Smooth muscle cell (in vitro differentiated cells): Measurements from ENCODE around the gene ZNF728. TPM values are rescaled to one million over a fixed set of nuclear protein-coding genes. Genes with fewer than 3 reads are reported as not detected.
"Not testable (repeated sequence)": the region's sequence is repeated elsewhere in the genome, so short reads cannot be mapped to it uniquely, and the experiment has no call there.

Experiments
- DNase-seq: peaks from one replicate; lab custom pipeline; 2025; ENCODE audit not compliant: unreplicated experiment; lab: John Stamatoyannopoulos, UW
- H2AFZ ChIP-seq: fragments of 200-600 bp; sonication (generic); 2 replicates; pipeline ENCODE4 v1.6.0; 2016; ENCODE audit warnings: antibody characterized with exemption, low read depth, mild to moderate bottlenecking
- H3F3A ChIP-seq: fragments of 200-600 bp; sonication (generic); 2 replicates; pipeline ENCODE4 v1.6.0; 2017; ENCODE audit warnings: antibody characterized with exemption, low read depth
- H3K27ac ChIP-seq: fragments of 200-600 bp; sonication (generic); 2 replicates; pipeline ENCODE4 v1.5.1; 2016; ENCODE audit warnings: low read depth, mild to moderate bottlenecking
- H3K27me3 ChIP-seq: fragments of 200-600 bp; sonication (generic); 2 replicates; pipeline ENCODE4 v1.6.1; 2016; ENCODE audit warnings: low read depth, mild to moderate bottlenecking
- H3K36me3 ChIP-seq: fragments of 200-600 bp; sonication (generic); 2 replicates; pipeline ENCODE4 v1.5.1; 2016; ENCODE audit warnings: low read depth
- H3K4me1 ChIP-seq: fragments of 200-600 bp; sonication (generic); 2 replicates; pipeline ENCODE4 v1.5.1; 2016; ENCODE audit warnings: low read depth
- H3K4me2 ChIP-seq: fragments of 200-600 bp; sonication (generic); 2 replicates; pipeline ENCODE4 v1.6.0; 2016; ENCODE audit warnings: mild to moderate bottlenecking
- H3K4me3 ChIP-seq: fragments of 200-600 bp; sonication (generic); 2 replicates; pipeline ENCODE4 v1.5.1; 2016; ENCODE audit warnings: mild to moderate bottlenecking
- H3K79me2 ChIP-seq: fragments of 200-600 bp; sonication (generic); 2 replicates; pipeline ENCODE4 v1.6.0; 2016; ENCODE audit warnings: low read depth, mild to moderate bottlenecking
- H3K9ac ChIP-seq: fragments of 200-600 bp; sonication (generic); 2 replicates; pipeline ENCODE4 v1.6.0; 2016; ENCODE audit warnings: low read depth
- H3K9me3 ChIP-seq: fragments of 200-600 bp; sonication (generic); replicated peaks from 2 replicates; pipeline ENCODE4 v1.5.1; 2016; ENCODE audit warnings: low read depth
- H4K20me1 ChIP-seq: fragments of 200-600 bp; sonication (generic); 2 replicates; pipeline ENCODE4 v1.6.0; 2016; ENCODE audit warnings: low read depth
- WGBS: methylation state at CpG from one replicate; pipeline ENCODE4 v1.1.7; 2016; ENCODE audit warnings: low lambda C conversion rate; 5-methylcytosine and 5-hydroxymethylcytosine counted together
- polyA plus RNA-seq: library from polyadenylated mRNA; unstranded; fragments of >200 nt; fragmentation: Nextera tagmentation; extraction: Ambion mirVana; gene quantifications from 2 replicates; pipeline ENCODE4 v1.2.1, GENCODE V29; 2016
- total RNA-seq: library from RNA; depleted of rRNA; stranded (reverse); fragments of >200 nt; gene quantifications from 2 replicates; pipeline ENCODE4 v1.2.3, GENCODE V29; 2014
- TF ChIP-seq, protein P1 (sequence below): fragments of 200-600 bp; sonication (generic); IDR thresholded peaks from 2 replicates; pipeline ENCODE4 v1.5.1; 2017; ENCODE audit warnings: borderline replicate concordance, mild to moderate bottlenecking, antibody characterized with exemption; ENCODE audit not compliant: insufficient read depth, poor library complexity, severe bottlenecking

ZNF728 gene
- total and polyA plus RNA-seq, 2 experiments from 2014 or later, result not detected

DNA sequence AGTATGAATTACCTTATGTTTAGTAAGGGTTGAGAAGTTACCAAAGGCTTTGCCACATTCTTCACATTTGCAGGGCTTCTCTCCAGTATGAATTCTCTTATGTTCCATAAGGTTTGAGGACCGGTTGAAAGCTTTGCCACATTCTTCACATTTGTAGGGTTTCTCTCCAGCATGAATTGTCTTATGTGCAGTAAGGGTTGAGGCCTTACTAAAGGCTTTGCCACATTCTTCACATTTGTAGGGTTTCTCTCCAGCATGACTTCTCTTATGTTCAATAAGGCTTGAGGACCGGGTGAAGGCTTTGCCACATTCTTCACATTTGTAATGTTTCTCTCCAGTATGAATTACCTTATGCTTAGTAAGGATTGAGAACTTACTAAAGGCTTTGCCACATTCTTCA is 26.7 kb downstream of the ZNF728 start:
- no peak overlapping the region for H3K9ac ChIP-seq
- H3F3A ChIP-seq, result no peaks in the 10 kb centered on the region
- no peak overlapping the region for H3K27ac ChIP-seq
- no peaks in the 10 kb centered on the region for H3K36me3 ChIP-seq
- H2AFZ ChIP-seq, result no peak overlapping the region
- H3K4me3 ChIP-seq, result no peak overlapping the region
- DNase-seq, result no peak
- 96% methylated on average over 2 of the region's 2 CpGs for WGBS
- no peaks in the 10 kb centered on the region for H4K20me1 ChIP-seq
- peaks cover 40% of the 10 kb centered on the region for H3K9me3 ChIP-seq
- no peaks in the 10 kb centered on the region for H3K79me2 ChIP-seq
- H3K4me1 ChIP-seq, result no peaks in the 10 kb centered on the region
- no peaks in the 10 kb centered on the region for H3K27me3 ChIP-seq
- H3K4me2 ChIP-seq, result no peak overlapping the region
- TF ChIP-seq, protein P1, sequence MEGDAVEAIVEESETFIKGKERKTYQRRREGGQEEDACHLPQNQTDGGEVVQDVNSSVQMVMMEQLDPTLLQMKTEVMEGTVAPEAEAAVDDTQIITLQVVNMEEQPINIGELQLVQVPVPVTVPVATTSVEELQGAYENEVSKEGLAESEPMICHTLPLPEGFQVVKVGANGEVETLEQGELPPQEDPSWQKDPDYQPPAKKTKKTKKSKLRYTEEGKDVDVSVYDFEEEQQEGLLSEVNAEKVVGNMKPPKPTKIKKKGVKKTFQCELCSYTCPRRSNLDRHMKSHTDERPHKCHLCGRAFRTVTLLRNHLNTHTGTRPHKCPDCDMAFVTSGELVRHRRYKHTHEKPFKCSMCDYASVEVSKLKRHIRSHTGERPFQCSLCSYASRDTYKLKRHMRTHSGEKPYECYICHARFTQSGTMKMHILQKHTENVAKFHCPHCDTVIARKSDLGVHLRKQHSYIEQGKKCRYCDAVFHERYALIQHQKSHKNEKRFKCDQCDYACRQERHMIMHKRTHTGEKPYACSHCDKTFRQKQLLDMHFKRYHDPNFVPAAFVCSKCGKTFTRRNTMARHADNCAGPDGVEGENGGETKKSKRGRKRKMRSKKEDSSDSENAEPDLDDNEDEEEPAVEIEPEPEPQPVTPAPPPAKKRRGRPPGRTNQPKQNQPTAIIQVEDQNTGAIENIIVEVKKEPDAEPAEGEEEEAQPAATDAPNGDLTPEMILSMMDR, result no peak

DNA sequence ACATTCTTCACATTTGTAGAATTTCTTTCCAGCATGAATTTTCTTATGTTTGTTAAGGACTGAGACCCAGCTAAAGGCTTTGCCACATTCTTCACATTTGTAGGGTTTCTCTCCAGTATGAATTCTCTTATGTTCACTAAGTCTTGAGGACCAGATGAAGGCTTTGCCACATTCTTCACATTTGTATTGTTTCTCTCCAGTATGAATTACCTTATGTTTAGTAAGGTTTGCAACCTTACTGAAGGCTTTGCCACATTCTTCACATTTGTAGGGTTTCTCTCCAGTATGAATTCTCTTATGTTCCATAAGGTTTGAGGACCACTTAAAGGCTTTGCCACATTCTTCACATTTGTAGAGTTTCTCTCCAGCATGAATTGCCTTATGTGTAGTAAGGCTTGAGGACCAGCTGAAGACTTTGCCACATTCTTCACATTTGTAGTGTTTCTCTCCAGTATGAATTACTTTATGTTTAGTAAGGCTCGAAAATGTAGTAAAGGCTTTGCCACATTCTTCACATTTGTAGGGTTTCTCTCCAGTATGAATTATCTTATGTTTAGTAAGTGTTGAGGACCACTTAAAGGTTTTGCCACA is 27.3 kb downstream of the ZNF728 start:
- H3K4me1 ChIP-seq, H4K20me1 ChIP-seq, H3F3A ChIP-seq, H3K4me2 ChIP-seq, DNase-seq, H3K79me2 ChIP-seq, H3K36me3 ChIP-seq, H3K27me3 ChIP-seq, H3K9ac ChIP-seq, H2AFZ ChIP-seq, H3K4me3 ChIP-seq, H3K27ac ChIP-seq: not testable (repeated sequence)
- WGBS, result 75% methylated on average over 1 of the region's 1 CpG
- H3K9me3 ChIP-seq, result peaks cover 40% of the 10 kb centered on the region

DNA sequence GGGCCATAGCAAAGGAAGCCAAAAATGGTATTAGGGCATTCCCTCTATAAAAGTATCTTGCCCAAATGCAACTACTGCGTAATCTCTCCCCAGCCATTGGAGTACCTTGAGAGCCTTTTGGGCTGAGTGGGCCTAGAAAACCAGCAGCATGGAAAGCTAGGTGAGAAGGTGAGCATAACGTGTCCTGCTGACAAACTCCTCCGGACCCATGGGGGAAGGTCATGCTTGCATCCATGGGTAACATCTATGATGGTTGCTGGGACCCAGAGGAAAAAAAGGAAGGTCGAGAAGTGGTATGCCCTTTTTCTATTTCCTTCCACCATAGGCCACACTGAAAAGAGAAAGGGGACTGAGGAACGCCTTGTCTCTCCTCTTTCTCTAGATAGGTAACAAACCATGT is 57.4 kb downstream of the ZNF728 start:
- H3K9me3 ChIP-seq, result peaks cover 22% of the 10 kb centered on the region
- TF ChIP-seq, protein P1, result no peak
- no peak overlapping the region for H3K4me3 ChIP-seq
- H3K4me1 ChIP-seq, result no peaks in the 10 kb centered on the region
- no peak for DNase-seq
- no peaks in the 10 kb centered on the region for H3F3A ChIP-seq
- 58% methylated on average over 5 of the region's 5 CpGs for WGBS
- H3K79me2 ChIP-seq, result no peaks in the 10 kb centered on the region
- no peak overlapping the region for H3K9ac ChIP-seq
- no peaks in the 10 kb centered on the region for H4K20me1 ChIP-seq
- H2AFZ ChIP-seq, result no peak overlapping the region
- no peak overlapping the region for H3K4me2 ChIP-seq
- no peak overlapping the region for H3K27ac ChIP-seq
- no peaks in the 10 kb centered on the region for H3K36me3 ChIP-seq
- H3K27me3 ChIP-seq, result no peaks in the 10 kb centered on the region

DNA sequence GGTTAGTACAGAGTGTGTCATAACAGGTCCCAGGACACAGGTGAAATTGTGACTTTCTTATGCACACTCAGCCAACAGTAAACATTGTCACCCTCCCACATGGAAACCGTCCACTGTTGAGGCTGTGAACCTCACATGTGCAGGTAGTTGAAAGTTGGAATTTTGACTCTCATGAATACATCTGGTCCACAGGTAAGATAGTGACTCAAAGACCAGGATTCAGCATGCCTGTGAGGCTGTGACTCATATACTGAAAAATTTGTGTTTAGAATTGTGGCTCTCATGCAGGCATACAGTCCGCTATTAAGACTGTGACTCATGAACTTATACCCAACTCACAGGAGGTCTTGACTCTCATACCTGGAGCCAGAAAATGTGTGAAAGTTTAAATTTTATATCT is 67.8 kb downstream of the ZNF728 start:
- Histone ChIP-seq H3K9ac (no peak overlapping the region), H3F3A (no peaks in the 10 kb centered on the region), H3K4me3 (no peak overlapping the region), H3K9me3 (peaks cover 5% of the 10 kb centered on the region), H3K36me3 (no peaks in the 10 kb centered on the region), H3K27ac (no peak overlapping the region), H3K4me2 (no peak overlapping the region), H4K20me1 (no peaks in the 10 kb centered on the region), H3K79me2 (no peaks in the 10 kb centered on the region), H3K27me3 (no peaks in the 10 kb centered on the region), H2AFZ (no peak overlapping the region), H3K4me1 (no peaks in the 10 kb centered on the region)
- WGBS, result 88% methylated on average over 2 of the region's 2 CpGs
- TF ChIP-seq, protein P1, result no peak
- no peak for DNase-seq

DNA sequence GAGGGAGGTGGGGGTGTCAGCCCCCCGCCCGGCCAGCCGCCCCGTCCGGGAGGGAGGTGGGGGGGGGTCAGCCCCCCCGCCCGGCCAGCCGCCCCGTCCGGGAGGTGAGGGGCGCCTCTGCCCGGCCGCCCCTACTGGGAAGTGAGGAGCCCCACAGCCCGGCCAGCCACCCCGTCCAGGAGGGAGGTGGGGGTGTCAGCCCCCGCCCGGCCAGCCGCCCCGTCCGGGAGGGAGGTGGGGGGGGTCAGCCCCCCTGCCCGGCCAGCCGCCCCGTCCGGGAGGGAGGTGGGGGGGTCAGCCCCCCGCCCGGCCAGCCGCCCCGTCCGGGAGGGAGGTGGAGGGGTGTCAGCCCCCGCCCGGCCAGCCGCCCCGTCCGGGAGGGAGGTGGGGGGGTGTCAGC is 75.4 kb downstream of the ZNF728 start:
- not testable (repeated sequence) for H3K4me1 ChIP-seq, H3K36me3 ChIP-seq, DNase-seq, H3K79me2 ChIP-seq, H3K4me3 ChIP-seq, H2AFZ ChIP-seq, H3K27me3 ChIP-seq, H4K20me1 ChIP-seq, H3K9ac ChIP-seq, H3K9me3 ChIP-seq, H3K27ac ChIP-seq, H3F3A ChIP-seq, H3K4me2 ChIP-seq
- no CpG with 5 or more reads among the region's 34 CpGs for WGBS

DNA sequence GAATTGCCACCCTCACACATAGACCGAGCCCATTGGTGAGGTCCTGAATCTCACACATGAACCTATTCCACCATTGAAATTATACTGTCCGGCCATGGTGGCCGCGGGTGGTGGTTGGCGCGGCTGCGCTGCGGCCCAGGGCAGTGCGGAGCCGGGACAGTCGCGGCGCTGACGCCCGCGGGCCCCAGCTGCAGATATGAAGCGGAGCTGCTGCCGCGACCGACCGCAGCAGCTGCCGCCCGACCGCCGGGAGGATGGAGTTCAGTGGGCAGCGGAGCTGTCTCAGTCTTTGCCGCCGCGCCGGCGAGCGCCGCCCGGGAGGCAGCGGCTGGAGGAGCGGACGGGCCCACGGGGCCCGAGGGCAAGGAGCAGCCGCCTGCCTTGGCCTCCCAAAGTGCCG is 77.8 kb downstream of the ZNF728 start:
- H3K4me2 ChIP-seq, DNase-seq, H3K4me3 ChIP-seq, H3K9ac ChIP-seq, H3K9me3 ChIP-seq, H3F3A ChIP-seq, H3K27ac ChIP-seq, H2AFZ ChIP-seq, H4K20me1 ChIP-seq, H3K79me2 ChIP-seq, H3K36me3 ChIP-seq, H3K4me1 ChIP-seq, H3K27me3 ChIP-seq: not testable (repeated sequence)
- 95% methylated on average over 21 of the region's 41 CpGs for WGBS
